GM23248 (cell line): ENCODE results near the gene PIEZO2. TPM values are rescaled to one million over a fixed set of nuclear protein-coding genes. Genes with fewer than 3 reads are reported as not detected.

Experiments used
- DNase-seq: peaks from one replicate; pipeline ENCODE4 v3.0.0-alpha.2; 2015
- H2AFZ ChIP-seq: fragments of 200-600 bp; sonication (generic); 2 replicates; pipeline ENCODE4 v1.6.1; 2016; ENCODE audit warnings: antibody characterized with exemption
- H3F3A ChIP-seq: fragments of 200-600 bp; sonication (generic); 2 replicates; pipeline ENCODE4 v1.6.1; 2016; ENCODE audit warnings: mild to moderate bottlenecking, antibody characterized with exemption, mixed run types; ENCODE audit not compliant: insufficient read depth
- H3K27ac ChIP-seq: fragments of 200-600 bp; sonication (generic); 2 replicates; pipeline ENCODE4 v1.5.1; 2016; ENCODE audit warnings: mild to moderate bottlenecking
- H3K27me3 ChIP-seq: fragments of 200-600 bp; sonication (generic); replicated peaks from 2 replicates; pipeline ENCODE4 v1.6.1; 2016; ENCODE audit warnings: mild to moderate bottlenecking; ENCODE audit not compliant: insufficient read depth
- H3K36me3 ChIP-seq: fragments of 200-600 bp; sonication (generic); 2 replicates; pipeline ENCODE4 v1.6.1; 2016; ENCODE audit warnings: low read depth, mild to moderate bottlenecking
- H3K4me1 ChIP-seq: fragments of 200-600 bp; sonication (generic); 2 replicates; pipeline ENCODE4 v1.6.1; 2016; ENCODE audit warnings: mild to moderate bottlenecking; ENCODE audit not compliant: insufficient read depth
- H3K4me2 ChIP-seq: fragments of 200-600 bp; sonication (generic); one replicate; pipeline ENCODE4 v1.6.1; 2016; ENCODE audit warnings: mild to moderate bottlenecking; ENCODE audit not compliant: unreplicated experiment
- H3K4me3 ChIP-seq: fragments of 200-600 bp; sonication (generic); 2 replicates; pipeline ENCODE4 v1.5.1; 2016; ENCODE audit warnings: mild to moderate bottlenecking
- H3K79me2 ChIP-seq: fragments of 200-600 bp; sonication (generic); 2 replicates; pipeline ENCODE4 v1.6.1; 2016; ENCODE audit warnings: mild to moderate bottlenecking; ENCODE audit not compliant: insufficient read depth
- H3K9ac ChIP-seq: fragments of 200-600 bp; sonication (generic); 2 replicates; pipeline ENCODE4 v1.6.1; 2016; ENCODE audit warnings: mild to moderate bottlenecking
- H3K9me2 ChIP-seq: fragments of 200-600 bp; sonication (generic); 2 replicates; pipeline ENCODE4 v1.6.1; 2016; ENCODE audit warnings: mixed run types, mild to moderate bottlenecking, moderate library complexity; ENCODE audit not compliant: insufficient read depth
- H3K9me3 ChIP-seq: fragments of 200-600 bp; sonication (generic); one replicate; pipeline ENCODE4 v1.6.1; 2017; ENCODE audit warnings: low read depth
- H4K20me1 ChIP-seq: fragments of 200-600 bp; sonication (generic); 2 replicates; pipeline ENCODE4 v1.6.0; 2016; ENCODE audit not compliant: insufficient read depth
- EZH2 ChIP-seq: fragments of 200-600 bp; sonication (generic); IDR thresholded peaks from 2 replicates; pipeline ENCODE4 v1.6.1; 2018; ENCODE audit warnings: antibody characterized with exemption, mild to moderate bottlenecking; ENCODE audit not compliant: insufficient read depth, poor library complexity, severe bottlenecking
- EZH2phosphoT487 ChIP-seq: fragments of 200-600 bp; sonication (generic); IDR thresholded peaks from 2 replicates; pipeline ENCODE4 v1.6.1; 2018; ENCODE audit warnings: antibody characterized with exemption, moderate library complexity, mild to moderate bottlenecking, low read depth; ENCODE audit not compliant: insufficient read depth
- WGBS, 2 experiments: methylation state at CpG; one replicate each; pipeline ENCODE4 v1.1.6; 2015 to 2017; ENCODE audit warnings: low lambda C conversion rate in 2 of 2, low coverage in 1 of 2; ENCODE audit errors: missing lambda C conversion rate in 2 of 2; 5-methylcytosine and 5-hydroxymethylcytosine counted together
- in situ Hi-C: fragments of 300-500 bp; cut with MboI; formaldehyde crosslinking; loops from 2 replicates; pipeline ENCODE4 v1.15.0; 2020
- polyA plus RNA-seq: library from polyadenylated mRNA; unstranded; fragments of >200 nt; fragmentation: Nextera tagmentation; extraction: Ambion mirVana; gene quantifications from 2 replicates; pipeline ENCODE4 v1.2.1, GENCODE V29; 2016
- total RNA-seq: library from RNA; depleted of rRNA; stranded (reverse); fragments of >200 nt; shearing (Covaris generic); gene quantifications from 2 replicates; pipeline ENCODE4 v1.2.3, GENCODE V29; 2014

The PIEZO2 gene
- total and polyA plus RNA-seq, 2 experiments from 2014 or later: 0.93 to 1.5 TPM

DNA sequence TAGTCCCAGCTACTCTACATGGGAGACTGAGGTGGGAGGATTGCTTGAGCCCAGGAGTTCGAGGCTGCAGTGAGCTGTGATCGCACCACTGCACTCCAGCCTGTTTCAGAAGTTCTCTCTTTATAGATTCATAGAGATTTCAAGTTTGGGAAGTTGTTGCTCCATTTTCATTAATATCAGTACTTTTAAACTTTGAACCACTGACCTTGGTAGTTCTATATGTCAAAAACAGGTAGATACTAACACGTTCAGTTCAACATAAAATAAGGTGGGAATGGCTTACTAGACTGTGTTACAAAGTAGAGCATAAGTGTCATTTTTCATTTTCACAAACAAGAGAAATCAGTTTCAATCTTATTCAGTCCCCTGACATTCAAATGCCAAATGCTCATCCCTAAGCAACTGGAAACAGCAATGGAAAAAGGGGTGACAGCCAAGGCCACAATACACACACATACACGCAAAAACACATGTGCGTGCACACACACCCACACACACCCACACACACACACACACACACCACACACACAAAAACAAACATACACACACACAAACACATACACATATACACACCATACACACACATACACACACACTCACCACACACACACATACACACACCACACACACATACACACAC, 71.7 kb downstream of the PIEZO2 start:
- Histone ChIP-seq H2AFZ (no peak overlapping the region), H3K27me3 (peaks cover 4% of the 10 kb centered on the region), H3K9me3 (no peaks in the 10 kb centered on the region), H3K9ac (no peak overlapping the region), H3K27ac (no peak overlapping the region), H3K79me2 (no peaks in the 10 kb centered on the region), H3K4me2 (no peak overlapping the region), H3K4me3 (no peak overlapping the region), H3F3A (no peaks in the 10 kb centered on the region), H3K36me3 (no peaks in the 10 kb centered on the region), H3K4me1 (no peaks in the 10 kb centered on the region), H3K9me2 (no peaks in the 10 kb centered on the region), H4K20me1 (no peaks in the 10 kb centered on the region)
- TF ChIP-seq EZH2 (no peak), EZH2phosphoT487 (no peak)
- DNase-seq: no peak
- WGBS, 2 experiments: 30 to 39% methylated on average over 5 of the region's 5 CpGs
- in situ Hi-C loops: no loop called here

- Histone ChIP-seq H3K36me3 (no peaks in the 10 kb centered on the region), H3K4me2 (no peak overlapping the region), H3K4me3 (no peak overlapping the region), H3F3A (no peaks in the 10 kb centered on the region), H3K27me3 (peaks cover 4% of the 10 kb centered on the region), H4K20me1 (no peaks in the 10 kb centered on the region), H3K27ac (no peak overlapping the region), H3K79me2 (no peaks in the 10 kb centered on the region), H2AFZ (no peak overlapping the region), H3K9me2 (no peaks in the 10 kb centered on the region), H3K9me3 (no peaks in the 10 kb centered on the region), H3K9ac (no peak overlapping the region), H3K4me1 (no peaks in the 10 kb centered on the region)
- DNase-seq: no peak
- WGBS, 2 experiments: 35 to 42% methylated on average over 5 of the region's 5 CpGs
- in situ Hi-C loops: no loop called here
- TF ChIP-seq EZH2: no peak
- TF ChIP-seq EZH2phosphoT487: no peak
Observed at GRCh38 chr18:11074889-11075288, 74.5 kb downstream of the PIEZO2 start.

GRCh38 chr18:11073971-11074370, 75.4 kb downstream of the PIEZO2 start:
- DNase-seq: no peak
- Histone ChIP-seq H3K79me2 (no peaks in the 10 kb centered on the region), H3K36me3 (no peaks in the 10 kb centered on the region), H3K4me3 (no peak overlapping the region), H3K4me2 (no peak overlapping the region), H3K27ac (no peak overlapping the region), H3K27me3 (peaks cover 4% of the 10 kb centered on the region), H4K20me1 (no peaks in the 10 kb centered on the region), H3F3A (no peaks in the 10 kb centered on the region), H3K9ac (no peak overlapping the region), H3K4me1 (no peaks in the 10 kb centered on the region), H2AFZ (no peak overlapping the region), H3K9me3 (no peaks in the 10 kb centered on the region), H3K9me2 (no peaks in the 10 kb centered on the region)
- 68 to 81% methylated on average over 8 to 9 of the region's 9 CpGs for WGBS, 2 experiments
- in situ Hi-C loops: no loop called here
- TF ChIP-seq EZH2: no peak
- TF ChIP-seq EZH2phosphoT487: no peak

DNA sequence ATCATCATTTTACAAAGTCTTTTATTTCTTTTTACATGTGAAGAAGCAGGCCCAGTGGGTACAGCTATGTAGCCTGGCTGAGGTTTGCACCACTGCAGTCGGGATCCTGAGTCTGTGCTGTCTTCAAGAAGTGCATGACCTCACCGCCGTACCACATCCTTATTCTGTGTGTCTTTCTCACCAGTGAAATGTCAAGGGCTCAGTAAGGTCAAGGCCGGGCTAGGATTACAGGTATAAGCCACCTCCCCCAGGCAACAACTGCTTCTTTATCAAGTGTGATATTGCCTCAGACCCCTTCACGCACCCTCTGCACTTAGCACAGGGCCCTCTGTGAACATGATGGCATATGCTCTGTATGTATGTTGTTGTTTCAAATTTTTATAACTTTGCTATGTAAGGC, 76.7 kb downstream of the PIEZO2 start:
- WGBS, 2 experiments: 79 to 85% methylated on average over 5 of the region's 5 CpGs
- no peak overlapping the region for H2AFZ ChIP-seq

DNA sequence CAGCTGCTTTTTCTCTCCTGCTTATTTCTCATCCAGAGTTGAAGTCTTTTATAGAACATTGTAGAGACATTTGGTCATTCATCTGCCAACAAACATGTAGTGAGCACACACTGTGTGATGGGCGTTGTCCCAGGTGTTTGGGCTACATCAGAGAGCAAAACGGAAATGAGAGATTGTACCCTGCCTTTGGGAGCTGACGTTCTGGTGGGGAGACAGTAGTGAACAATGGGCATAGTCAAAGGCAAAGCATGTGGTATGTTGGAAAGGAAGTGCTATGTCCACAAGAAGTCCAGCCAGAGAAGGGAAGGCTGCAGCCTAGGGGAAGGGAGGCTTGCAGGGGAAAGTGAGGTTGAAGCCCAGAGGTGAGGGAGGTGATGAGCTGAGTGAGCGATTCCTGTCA, 78.1 kb downstream of the PIEZO2 start:
- 67 to 76% methylated on average over 4 of the region's 4 CpGs for WGBS, 2 experiments
- TF ChIP-seq EZH2phosphoT487 (no peak), EZH2 (no peak)
- H3K9me2 ChIP-seq: no peaks in the 10 kb centered on the region

More for the DNA sequence above, 76.7 kb downstream of the PIEZO2 start:
- no peak overlapping the region for H3K4me3 ChIP-seq
- no peaks in the 10 kb centered on the region for H3K9me3 ChIP-seq
- H3K79me2 ChIP-seq: no peaks in the 10 kb centered on the region
- no peaks in the 10 kb centered on the region for H3K36me3 ChIP-seq
- H3K4me2 ChIP-seq: no peak overlapping the region
- H3K9me2 ChIP-seq: no peaks in the 10 kb centered on the region
- no peaks in the 10 kb centered on the region for H3K4me1 ChIP-seq
- no peak overlapping the region for H3K9ac ChIP-seq
- no peaks in the 10 kb centered on the region for H3F3A ChIP-seq
- DNase-seq: no peak
- TF ChIP-seq EZH2: no peak
- no peak for TF ChIP-seq EZH2phosphoT487
- no peak overlapping the region for H3K27ac ChIP-seq
- in situ Hi-C loops: no loop called here
- no peaks in the 10 kb centered on the region for H4K20me1 ChIP-seq
- H3K27me3 ChIP-seq: peaks cover 4% of the 10 kb centered on the region

More for the DNA sequence above, 78.1 kb downstream of the PIEZO2 start:
- Histone ChIP-seq H3K79me2 (no peaks in the 10 kb centered on the region), H3K9me3 (no peaks in the 10 kb centered on the region), H3K9ac (no peak overlapping the region), H3K27ac (no peak overlapping the region), H3K4me2 (no peak overlapping the region), H3F3A (no peaks in the 10 kb centered on the region), H2AFZ (no peak overlapping the region), H3K4me1 (no peaks in the 10 kb centered on the region), H3K36me3 (no peaks in the 10 kb centered on the region), H3K27me3 (no peaks in the 10 kb centered on the region), H3K4me3 (no peak overlapping the region), H4K20me1 (no peaks in the 10 kb centered on the region)
- in situ Hi-C loops: no loop called here
- DNase-seq: no peak
